OCI-LY1 (cell line): Measurements from ENCODE around the gene GTPBP10.
"Not testable (repeated sequence)": the region's sequence is repeated elsewhere in the genome, so short reads cannot be mapped to it uniquely, and the experiment has no call there.

ENCODE experiments used
- H2AFZ ChIP-seq: fragments of 200-600 bp; sonication (generic), shearing (Covaris generic); 2 replicates; pipeline ENCODE4 v1.6.0; 2014; ENCODE audit warnings: antibody characterized with exemption, mild to moderate bottlenecking, low read length
- H3F3A ChIP-seq: fragments of 200-600 bp; sonication (generic), shearing (Covaris generic); 2 replicates; pipeline ENCODE4 v1.6.0; 2014; ENCODE audit warnings: mild to moderate bottlenecking, antibody characterized with exemption, low read length, moderate library complexity; ENCODE audit not compliant: insufficient read depth
- H3K27ac ChIP-seq: fragments of 200-600 bp; sonication (generic); 2 replicates; pipeline ENCODE4 v1.5.1; 2014; ENCODE audit warnings: low read length, mixed run types, mild to moderate bottlenecking, low read depth; ENCODE audit not compliant: poor library complexity, severe bottlenecking
- H3K27me3 ChIP-seq: fragments of 200-600 bp; sonication (generic); 2 replicates; pipeline ENCODE4 v1.6.0; 2014; ENCODE audit warnings: antibody characterized with exemption, mild to moderate bottlenecking, low read length, moderate library complexity; ENCODE audit not compliant: insufficient read depth
- H3K36me3 ChIP-seq: fragments of 200-600 bp; sonication (generic); 2 replicates; pipeline ENCODE4 v1.6.1; 2014; ENCODE audit warnings: mild to moderate bottlenecking, antibody characterized with exemption, low read length, moderate library complexity, mixed read lengths; ENCODE audit not compliant: insufficient read depth
- H3K4me1 ChIP-seq: fragments of 200-600 bp; sonication (generic); 2 replicates; pipeline ENCODE4 v1.5.1; 2014; ENCODE audit warnings: mild to moderate bottlenecking, low read length, moderate library complexity; ENCODE audit not compliant: insufficient read depth, severe bottlenecking
- H3K4me2 ChIP-seq: fragments of 200-600 bp; sonication (generic), shearing (Covaris generic); 2 replicates; pipeline ENCODE4 v1.6.1; 2014; ENCODE audit warnings: low read length
- H3K4me3 ChIP-seq: fragments of 200-600 bp; sonication (generic); 2 replicates; pipeline ENCODE4 v1.5.1; 2014; ENCODE audit warnings: low read length, low read depth, mild to moderate bottlenecking, mixed read lengths; ENCODE audit not compliant: poor library complexity, severe bottlenecking
- H3K79me2 ChIP-seq: fragments of 200-600 bp; shearing (Covaris generic); 2 replicates; pipeline ENCODE4 v1.6.1; 2016; ENCODE audit warnings: mixed run types, low read length, mixed read lengths; ENCODE audit not compliant: insufficient read depth
- H3K9ac ChIP-seq: fragments of 200-600 bp; sonication (generic), shearing (Covaris generic); 2 replicates; pipeline ENCODE4 v1.6.1; 2014; ENCODE audit warnings: mild to moderate bottlenecking, low read length, mixed read lengths
- H3K9me2 ChIP-seq: fragments of 200-600 bp; sonication (generic), shearing (Covaris generic); 2 replicates; pipeline ENCODE4 v1.6.1; 2014; ENCODE audit warnings: low read depth, mild to moderate bottlenecking, low read length, mixed read lengths
- H3K9me3 ChIP-seq: fragments of 200-600 bp; shearing (Covaris generic); 2 replicates; pipeline ENCODE4 v1.6.1; 2014; ENCODE audit warnings: low read length, mixed read lengths
- H4K20me1 ChIP-seq: fragments of 200-600 bp; sonication (generic), shearing (Covaris generic); 2 replicates; pipeline ENCODE4 v1.6.0; 2016; ENCODE audit warnings: mild to moderate bottlenecking, low read length; ENCODE audit not compliant: insufficient read depth
- CTCF ChIP-seq: fragments of 200-600 bp; sonication (generic), shearing (Covaris generic); IDR thresholded peaks from 2 replicates; pipeline ENCODE4 v1.5.1; 2017; ENCODE audit warnings: mild to moderate bottlenecking, antibody characterized with exemption, low read length, moderate library complexity, mixed read lengths
- EZH2 ChIP-seq: fragments of 200-600 bp; sonication (generic), shearing (Covaris generic); IDR thresholded peaks from 2 replicates; pipeline ENCODE4 v1.8.0; 2017; ENCODE audit warnings: borderline replicate concordance, mixed run types, mild to moderate bottlenecking, antibody characterized with exemption, low read length, moderate library complexity, mixed read lengths

Gene GTPBP10

GRCh38 chr7:90345595-90346335, 751 bp upstream of the GTPBP10 start:
- no peak for TF ChIP-seq CTCF
- H3F3A ChIP-seq, result no peaks in the 10 kb centered on the region
- H3K9me2 ChIP-seq, result no peaks in the 10 kb centered on the region
- peaks cover 24% of the 10 kb centered on the region for H3K36me3 ChIP-seq
- peak overlapping the region; percentile 93 for H3K4me3 ChIP-seq
- peaks cover 37% of the 10 kb centered on the region for H3K79me2 ChIP-seq
- H3K27me3 ChIP-seq, result no peaks in the 10 kb centered on the region
- H3K9ac ChIP-seq, result peak overlapping the region; percentile 90
- H3K4me1 ChIP-seq, result peaks cover 22% of the 10 kb centered on the region
- H3K27ac ChIP-seq, result peak overlapping the region; percentile 84
- peak overlapping the region; percentile 61 for H2AFZ ChIP-seq
- peak overlapping the region; percentile 87 for H3K4me2 ChIP-seq
- H3K9me3 ChIP-seq, result no peaks in the 10 kb centered on the region
- no peaks in the 10 kb centered on the region for H4K20me1 ChIP-seq

- H3K9ac ChIP-seq, result peak overlapping the region; percentile 90
- H3K27ac ChIP-seq, result peak overlapping the region; percentile 84
- TF ChIP-seq CTCF (no peak), EZH2 (no peak)
- peaks cover 55% of the 10 kb centered on the region for H3K79me2 ChIP-seq
- no peaks in the 10 kb centered on the region for H4K20me1 ChIP-seq
- no peaks in the 10 kb centered on the region for H3K9me2 ChIP-seq
- H3K9me3 ChIP-seq, result peaks cover 9% of the 10 kb centered on the region; the same call in 1 of the 2 replicates
- no peak overlapping the region for H2AFZ ChIP-seq
- no peaks in the 10 kb centered on the region for H3K27me3 ChIP-seq
- H3K4me3 ChIP-seq, result peak overlapping the region; percentile 93
- peak overlapping the region; percentile 87 for H3K4me2 ChIP-seq
- peaks cover 22% of the 10 kb centered on the region for H3K4me1 ChIP-seq
- peaks cover 40% of the 10 kb centered on the region for H3K36me3 ChIP-seq
- H3F3A ChIP-seq, result no peaks in the 10 kb centered on the region
Measured at GRCh38 chr7:90347759-90348158, 1.2 kb downstream of the GTPBP10 start.

GRCh38 chr7:90349305-90349704, 2.8 kb downstream of the GTPBP10 start:
- H3K27me3 ChIP-seq, result no peaks in the 10 kb centered on the region
- peaks cover 16% of the 10 kb centered on the region; the same call in 1 of the 2 replicates for H3K9me3 ChIP-seq
- peaks cover 61% of the 10 kb centered on the region for H3K79me2 ChIP-seq
- no peak overlapping the region for H3K4me2 ChIP-seq
- H3K36me3 ChIP-seq, result peaks cover 56% of the 10 kb centered on the region
- H2AFZ ChIP-seq, result no peak overlapping the region
- H3K4me1 ChIP-seq, result peaks cover 22% of the 10 kb centered on the region
- no peaks in the 10 kb centered on the region for H3K9me2 ChIP-seq
- no peaks in the 10 kb centered on the region for H4K20me1 ChIP-seq
- H3K9ac ChIP-seq, result no peak overlapping the region
- H3F3A ChIP-seq, result no peaks in the 10 kb centered on the region
- no peak overlapping the region for H3K4me3 ChIP-seq
- H3K27ac ChIP-seq, result no peak overlapping the region
- no peak for TF ChIP-seq CTCF

GRCh38 chr7:90350032-90350431, 3.5 kb downstream of the GTPBP10 start:
- not testable (repeated sequence) for H3F3A ChIP-seq, H2AFZ ChIP-seq, H3K27me3 ChIP-seq, H3K9me2 ChIP-seq, H3K9ac ChIP-seq, H4K20me1 ChIP-seq, H3K4me2 ChIP-seq, H3K4me3 ChIP-seq, H3K27ac ChIP-seq
- H3K9me3 ChIP-seq, result peaks cover 18% of the 10 kb centered on the region; the same call in 1 of the 2 replicates
- H3K79me2 ChIP-seq, result peaks cover 61% of the 10 kb centered on the region
- peaks cover 63% of the 10 kb centered on the region for H3K36me3 ChIP-seq
- peaks cover 22% of the 10 kb centered on the region for H3K4me1 ChIP-seq
